ENCODE data around the gene DMD. TPM values are rescaled to one million over a fixed set of nuclear protein-coding genes. Genes with fewer than 3 reads are reported as not detected.

DMD gene
- total RNA-seq, 1 donor: 32.4 TPM

GRCh38 chrX:32576885-32577284 is 634.5 kb downstream of the DMD start:
- DNase-seq (ENCODE audit: low read depth): no peak
- no peak overlapping the region for H3K4me3 ChIP-seq (ENCODE audit: low read depth, low read length)
- TF ChIP-seq, protein P1, sequence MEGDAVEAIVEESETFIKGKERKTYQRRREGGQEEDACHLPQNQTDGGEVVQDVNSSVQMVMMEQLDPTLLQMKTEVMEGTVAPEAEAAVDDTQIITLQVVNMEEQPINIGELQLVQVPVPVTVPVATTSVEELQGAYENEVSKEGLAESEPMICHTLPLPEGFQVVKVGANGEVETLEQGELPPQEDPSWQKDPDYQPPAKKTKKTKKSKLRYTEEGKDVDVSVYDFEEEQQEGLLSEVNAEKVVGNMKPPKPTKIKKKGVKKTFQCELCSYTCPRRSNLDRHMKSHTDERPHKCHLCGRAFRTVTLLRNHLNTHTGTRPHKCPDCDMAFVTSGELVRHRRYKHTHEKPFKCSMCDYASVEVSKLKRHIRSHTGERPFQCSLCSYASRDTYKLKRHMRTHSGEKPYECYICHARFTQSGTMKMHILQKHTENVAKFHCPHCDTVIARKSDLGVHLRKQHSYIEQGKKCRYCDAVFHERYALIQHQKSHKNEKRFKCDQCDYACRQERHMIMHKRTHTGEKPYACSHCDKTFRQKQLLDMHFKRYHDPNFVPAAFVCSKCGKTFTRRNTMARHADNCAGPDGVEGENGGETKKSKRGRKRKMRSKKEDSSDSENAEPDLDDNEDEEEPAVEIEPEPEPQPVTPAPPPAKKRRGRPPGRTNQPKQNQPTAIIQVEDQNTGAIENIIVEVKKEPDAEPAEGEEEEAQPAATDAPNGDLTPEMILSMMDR (IDR thresholded peaks at IDR 0.05; ENCODE audit: insufficient read depth, low read depth, low read length): no peak

DNA sequence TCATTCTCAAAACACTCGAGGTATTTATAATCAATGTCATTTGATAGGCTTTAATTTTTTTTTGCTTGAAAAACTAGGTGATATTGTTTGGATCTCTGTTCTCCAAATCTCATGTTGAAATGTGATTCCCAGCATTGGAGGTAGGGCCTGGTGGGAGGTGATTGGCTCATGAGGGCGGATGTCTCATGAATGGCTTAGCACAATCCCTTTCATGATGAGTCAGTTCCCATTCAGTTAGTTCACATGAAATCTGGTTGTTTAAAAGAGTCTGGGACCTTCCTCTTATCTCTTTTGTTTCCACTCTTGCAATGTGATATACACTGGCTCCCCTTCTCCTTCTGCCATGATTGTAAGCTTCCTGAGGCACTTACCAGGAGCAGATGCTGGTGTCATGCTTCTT is 638.7 kb downstream of the DMD start:
- TF ChIP-seq, protein P1 (IDR thresholded peaks at IDR 0.05; ENCODE audit: insufficient read depth, low read depth, low read length): no peak
- DNase-seq (ENCODE audit: low read depth): no peak
- H3K4me3 ChIP-seq (ENCODE audit: low read depth, low read length): no peak overlapping the region

GRCh38 chrX:32571579-32571978 is 639.8 kb downstream of the DMD start:
- TF ChIP-seq, protein P1 (IDR thresholded peaks at IDR 0.05; ENCODE audit: insufficient read depth, low read depth, low read length): no peak
- no peak for DNase-seq (ENCODE audit: low read depth)
- no peak overlapping the region for H3K4me3 ChIP-seq (ENCODE audit: low read depth, low read length)

DNA sequence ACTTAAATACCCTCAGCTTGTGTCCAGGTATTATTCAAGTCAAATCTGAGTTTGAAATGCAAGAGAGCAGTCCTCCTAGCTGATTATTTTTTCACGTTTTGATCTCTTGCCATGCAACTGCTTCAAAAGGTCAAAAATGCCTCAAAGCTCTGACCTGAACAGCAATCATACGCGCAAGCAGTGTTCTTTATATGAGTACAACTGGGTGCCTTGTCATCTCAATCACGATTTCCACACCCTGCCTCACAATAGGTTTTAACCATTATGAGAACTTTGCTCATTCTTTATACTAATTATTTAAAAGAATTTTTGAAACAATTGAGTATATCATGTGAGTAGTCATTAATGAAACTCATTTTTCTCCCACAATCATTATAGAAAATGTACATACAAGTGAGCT is 649.1 kb downstream of the DMD start:
- no peak overlapping the region for H3K4me3 ChIP-seq (ENCODE audit: low read depth, low read length)
- no peak for DNase-seq (ENCODE audit: low read depth)
- TF ChIP-seq, protein P1 (IDR thresholded peaks at IDR 0.05; ENCODE audit: insufficient read depth, low read depth, low read length): no peak

DNA sequence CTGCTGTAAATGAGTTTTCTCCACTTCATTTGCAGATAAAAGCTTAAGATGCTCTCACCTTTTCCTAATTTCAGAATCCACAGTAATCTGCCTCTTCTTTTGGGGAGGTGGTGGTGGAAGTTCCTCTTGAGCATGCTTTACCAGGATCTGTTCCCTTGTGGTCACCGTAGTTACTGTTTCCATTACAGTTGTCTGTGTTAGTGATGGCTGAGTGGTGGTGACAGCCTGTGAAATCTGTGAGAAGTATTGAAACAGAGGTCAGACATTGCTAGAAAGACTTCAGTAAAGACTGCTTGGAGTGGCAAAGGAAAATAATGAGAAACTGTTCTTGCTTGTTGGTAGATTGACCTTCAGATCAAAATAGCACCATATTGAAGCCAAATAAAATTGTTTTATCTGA is 666.2 kb downstream of the DMD start:
- no peak for DNase-seq (ENCODE audit: low read depth)
- TF ChIP-seq, protein P1 (IDR thresholded peaks at IDR 0.05; ENCODE audit: insufficient read depth, low read depth, low read length): no peak
- no peak overlapping the region for H3K4me3 ChIP-seq (ENCODE audit: low read depth, low read length)

DNA sequence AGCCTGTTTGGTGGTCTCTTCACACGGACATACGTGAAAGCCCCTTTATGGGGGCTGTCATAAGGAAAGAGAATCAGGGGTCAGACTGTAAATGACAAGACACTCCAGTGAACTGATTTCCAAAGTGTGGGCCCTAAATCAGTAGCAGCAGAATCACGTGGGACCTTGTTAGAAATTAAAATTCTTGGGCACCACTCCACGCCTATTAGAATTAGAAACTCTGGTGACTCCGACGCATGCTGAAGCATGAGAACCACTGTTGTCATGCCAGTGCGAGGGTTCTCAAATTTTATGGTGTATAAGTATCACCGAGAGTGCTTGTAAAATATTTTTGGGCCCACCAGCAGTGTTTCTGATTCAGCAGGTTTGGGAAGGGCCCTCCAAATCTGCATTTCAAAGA is 672.8 kb downstream of the DMD start:
- H3K4me3 ChIP-seq (ENCODE audit: low read depth, low read length): no peak overlapping the region
- no peak for DNase-seq (ENCODE audit: low read depth)
- TF ChIP-seq, protein P1 (IDR thresholded peaks at IDR 0.05; ENCODE audit: insufficient read depth, low read depth, low read length): no peak

GRCh38 chrX:32533848-32534247 is 677.5 kb downstream of the DMD start:
- H3K4me3 ChIP-seq (ENCODE audit: low read depth, low read length): no peak overlapping the region
- TF ChIP-seq, protein P1 (IDR thresholded peaks at IDR 0.05; ENCODE audit: insufficient read depth, low read depth, low read length): no peak
- no peak for DNase-seq (ENCODE audit: low read depth)
